ENCODE results near the gene PCMT1.
"Not testable (repeated sequence)": the region's sequence is repeated elsewhere in the genome, so short reads cannot be mapped to it uniquely, and the experiment has no call there.

PCMT1 gene

GRCh38 chr6:149749594-149750135 lies at the start of gene PCMT1:
Gene PCMT1 (plus strand): TSS chr6:149749741. CDS start chr6:149749902, 161 bp downstream.
- peak; percentile 92 to 93 for DNase-seq

GRCh38 chr6:149701714-149702113 lies 47.8 kb upstream of the PCMT1 start:
- no peak for DNase-seq

- no peak for DNase-seq
Measured at GRCh38 chr6:149711711-149712110, 37.8 kb upstream of the PCMT1 start.

- no peak for DNase-seq
Measured at GRCh38 chr6:149714442-149714841, 35.1 kb upstream of the PCMT1 start.

- no peak for DNase-seq
Measured at GRCh38 chr6:149716181-149716963, 33.2 kb upstream of the PCMT1 start.

GRCh38 chr6:149717255-149717587 lies 32.3 kb upstream of the PCMT1 start:
- no peak for DNase-seq

GRCh38 chr6:149717588-149718458 lies 31.7 kb upstream of the PCMT1 start, which contains the start of gene LATS1:
Gene LATS1 (minus strand): TSS chr6:149718101. CDS start chr6:149702126, 15,975 bp downstream.
- peak; percentile 86 to 90 for DNase-seq

- no peak for DNase-seq
Measured at GRCh38 chr6:149719531-149719930, 30.0 kb upstream of the PCMT1 start.

- DNase-seq: no peak
Measured at GRCh38 chr6:149723262-149723661, 26.3 kb upstream of the PCMT1 start.

- DNase-seq: peak; percentile 57 to 60
Measured at GRCh38 chr6:149723771-149724417, 25.6 kb upstream of the PCMT1 start.

- DNase-seq: no peak
Measured at GRCh38 chr6:149725785-149726184, 23.8 kb upstream of the PCMT1 start.

- no peak for DNase-seq
Measured at GRCh38 chr6:149727793-149728498, 21.6 kb upstream of the PCMT1 start.

GRCh38 chr6:149728499-149729234 lies 20.9 kb upstream of the PCMT1 start:
- no peak for DNase-seq

- DNase-seq: no peak
Measured at GRCh38 chr6:149729824-149730223, 19.7 kb upstream of the PCMT1 start.

- no peak for DNase-seq
Measured at GRCh38 chr6:149733089-149733720, 16.3 kb upstream of the PCMT1 start.

GRCh38 chr6:149734915-149735314 lies 14.6 kb upstream of the PCMT1 start:
- DNase-seq: no peak

- DNase-seq: not testable (repeated sequence)
Measured at GRCh38 chr6:149745252-149745651, 4.3 kb upstream of the PCMT1 start.

GRCh38 chr6:149746147-149746946 lies 3.2 kb upstream of the PCMT1 start, which contains the start of gene NUP43:
Gene NUP43 (minus strand): TSS chr6:149746529. CDS start chr6:149746495, 34 bp downstream.
- peak; percentile 92 to 94 for DNase-seq

- DNase-seq: not testable (repeated sequence)
Measured at GRCh38 chr6:149749082-149749593, 403 bp upstream of the PCMT1 start.

- peak; percentile 43 to 58 for DNase-seq
Measured at GRCh38 chr6:149750136-149750609, 632 bp downstream of the PCMT1 start.

All from CD4-positive, alpha-beta T cell treated with Interleukin-1 beta for 1 hour (primary cell).